ENCODE data around the gene REC8.
A peak's percentile ranks its signal among the peaks of the same experiment; 100 is the strongest.

Gene REC8, protein sequence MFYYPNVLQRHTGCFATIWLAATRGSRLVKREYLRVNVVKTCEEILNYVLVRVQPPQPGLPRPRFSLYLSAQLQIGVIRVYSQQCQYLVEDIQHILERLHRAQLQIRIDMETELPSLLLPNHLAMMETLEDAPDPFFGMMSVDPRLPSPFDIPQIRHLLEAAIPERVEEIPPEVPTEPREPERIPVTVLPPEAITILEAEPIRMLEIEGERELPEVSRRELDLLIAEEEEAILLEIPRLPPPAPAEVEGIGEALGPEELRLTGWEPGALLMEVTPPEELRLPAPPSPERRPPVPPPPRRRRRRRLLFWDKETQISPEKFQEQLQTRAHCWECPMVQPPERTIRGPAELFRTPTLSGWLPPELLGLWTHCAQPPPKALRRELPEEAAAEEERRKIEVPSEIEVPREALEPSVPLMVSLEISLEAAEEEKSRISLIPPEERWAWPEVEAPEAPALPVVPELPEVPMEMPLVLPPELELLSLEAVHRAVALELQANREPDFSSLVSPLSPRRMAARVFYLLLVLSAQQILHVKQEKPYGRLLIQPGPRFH

DNA sequence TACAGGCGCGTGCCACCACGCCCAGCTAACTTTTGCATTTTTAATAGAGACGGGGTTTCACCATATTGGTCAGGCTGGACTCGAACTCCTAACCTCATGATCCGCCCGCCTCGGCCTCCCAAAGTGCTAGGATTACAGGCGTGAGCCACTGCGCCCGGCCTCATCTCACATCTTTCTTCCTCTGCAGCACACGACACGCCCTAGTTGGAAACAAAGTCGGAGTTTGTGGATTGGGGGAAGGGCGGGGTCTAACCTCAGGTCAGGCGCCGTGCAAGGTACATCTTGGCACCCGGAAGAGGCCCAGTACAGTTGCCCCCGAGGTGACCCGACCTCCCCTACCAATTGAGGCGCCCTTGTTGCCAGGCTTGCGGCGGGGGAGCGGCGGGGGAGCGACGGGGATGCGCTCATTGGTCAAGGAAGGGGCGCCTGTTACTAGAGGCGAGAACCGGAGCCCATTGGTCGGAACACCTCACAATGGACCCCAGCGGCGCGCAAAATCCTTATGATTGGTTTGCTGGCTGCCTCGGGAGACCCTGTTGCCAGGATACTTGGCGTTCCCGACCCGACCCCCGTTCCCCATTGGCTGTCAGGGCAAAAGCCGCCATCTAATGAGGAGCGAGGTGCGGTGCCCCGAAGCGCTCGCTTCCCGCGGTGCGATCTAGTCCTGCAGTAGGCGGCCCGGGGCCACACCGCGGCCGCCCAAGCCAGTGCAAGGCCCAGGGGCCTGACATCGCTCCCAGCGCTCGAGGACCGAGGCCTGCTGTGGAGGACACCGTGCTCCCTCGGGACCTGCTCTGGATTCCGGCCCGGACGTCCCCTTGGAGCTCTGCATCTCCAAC is at the start of gene REC8:
Gene REC8 (plus strand): TSS at position 659 of the 839 bp plus-strand sequence. CDS start 473 bp downstream, outside the sequence.
- peak; percentile 38 for FAIRE-seq

DNA sequence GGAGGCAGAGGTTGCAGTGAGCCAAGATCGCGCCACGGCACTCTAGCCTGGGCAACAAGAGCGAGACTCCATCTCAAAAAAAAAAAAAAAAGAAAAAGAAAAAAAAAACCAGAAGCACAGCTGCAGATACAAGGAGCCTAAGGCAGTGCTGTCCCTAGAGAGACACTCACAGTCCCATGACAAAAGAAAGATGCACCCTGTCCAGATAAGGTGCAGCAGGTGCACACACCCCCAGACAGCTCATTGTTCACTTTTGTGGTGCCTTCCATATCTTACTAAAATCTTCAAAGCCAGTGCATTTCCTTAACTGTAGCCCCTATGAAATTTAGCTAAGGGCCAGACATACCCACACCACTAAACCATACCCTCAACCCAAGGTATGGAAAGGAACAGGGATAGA is 49.5 kb upstream of the REC8 start:
- FAIRE-seq = no peak

DNA sequence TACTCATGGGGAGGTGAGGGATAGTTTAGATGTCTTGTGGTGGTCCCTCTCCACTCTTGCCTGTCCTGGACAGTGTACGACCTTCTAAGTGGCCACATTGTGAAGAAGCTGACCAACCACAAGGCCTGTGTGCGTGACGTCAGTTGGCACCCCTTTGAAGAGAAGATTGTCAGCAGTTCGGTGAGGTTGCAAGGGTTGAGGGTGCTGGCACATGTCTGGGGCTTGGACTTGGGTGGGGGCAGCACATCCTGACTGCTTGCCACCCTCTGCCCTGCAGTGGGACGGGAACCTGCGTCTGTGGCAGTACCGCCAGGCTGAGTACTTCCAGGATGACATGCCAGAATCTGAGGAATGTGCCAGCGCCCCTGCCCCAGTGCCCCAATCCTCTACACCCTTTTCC is 49.0 kb upstream of the REC8 start:
- FAIRE-seq = no peak

DNA sequence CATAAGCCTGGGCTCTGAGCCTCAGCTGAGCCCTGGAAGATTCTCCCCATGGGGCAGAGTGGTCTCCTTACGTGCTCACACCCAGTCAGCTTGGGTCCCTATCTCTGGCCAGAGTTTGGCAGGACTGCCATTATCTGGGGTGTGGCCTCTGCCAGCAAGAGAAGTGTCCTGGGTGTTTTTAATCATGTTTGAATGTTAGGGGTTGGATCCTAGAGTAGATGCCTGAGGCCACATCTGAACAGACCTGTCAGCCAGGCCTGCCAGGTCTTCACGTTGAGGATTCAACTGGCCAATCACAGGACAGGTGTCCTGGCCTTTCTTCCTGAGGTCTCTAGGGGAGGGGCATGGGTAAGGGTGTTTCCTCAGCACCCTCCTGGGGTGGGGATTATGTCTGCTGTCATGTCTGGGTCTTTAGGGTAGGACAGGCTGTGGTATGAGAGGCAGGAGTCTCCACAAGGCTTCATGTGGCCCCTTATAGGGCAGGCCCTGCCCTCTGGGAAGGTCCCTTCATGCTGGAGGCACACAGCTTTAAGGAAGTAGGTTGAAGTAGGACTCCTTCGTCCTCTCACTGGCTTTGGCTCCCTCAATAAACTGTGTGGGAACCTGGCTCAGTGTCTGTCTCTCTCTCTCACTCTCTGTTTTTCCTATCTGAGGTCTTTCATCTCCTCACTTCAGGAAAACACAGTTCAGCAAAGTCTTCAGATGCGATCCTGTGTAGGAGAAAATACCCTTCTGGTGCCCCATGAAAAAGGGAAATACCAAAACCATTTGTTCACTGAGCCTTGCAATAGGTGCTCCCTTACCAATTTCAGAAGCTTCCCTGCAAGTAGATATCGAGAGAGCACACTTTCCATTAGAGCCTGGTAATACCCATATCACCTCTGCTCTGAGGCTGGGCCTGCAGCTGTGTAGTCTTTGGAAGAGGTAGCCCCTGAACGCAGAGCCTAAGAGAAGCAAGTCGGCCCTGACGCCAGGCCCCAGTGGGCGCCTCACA is 48.2 kb upstream of the REC8 start:
- no peak for FAIRE-seq

DNA sequence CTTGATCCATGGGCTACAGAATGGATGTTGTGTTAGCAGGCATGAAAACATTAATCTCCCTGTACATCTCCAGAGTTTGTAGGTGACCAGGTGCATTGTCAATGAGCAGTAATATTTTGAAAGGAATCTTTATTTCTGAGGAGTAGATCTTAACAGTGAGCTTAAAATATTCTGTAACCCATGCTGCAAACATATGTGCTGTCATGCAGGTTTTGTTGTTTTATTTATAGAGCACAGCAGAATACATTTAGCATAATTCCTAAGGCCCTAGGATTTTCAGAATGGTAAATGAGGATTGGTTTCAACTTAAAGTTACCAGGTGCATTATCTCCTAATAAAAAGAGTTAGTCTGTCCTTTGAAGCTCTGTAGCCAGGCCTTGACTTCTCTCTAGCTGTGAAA is 44.9 kb upstream of the REC8 start:
- FAIRE-seq = no peak

DNA sequence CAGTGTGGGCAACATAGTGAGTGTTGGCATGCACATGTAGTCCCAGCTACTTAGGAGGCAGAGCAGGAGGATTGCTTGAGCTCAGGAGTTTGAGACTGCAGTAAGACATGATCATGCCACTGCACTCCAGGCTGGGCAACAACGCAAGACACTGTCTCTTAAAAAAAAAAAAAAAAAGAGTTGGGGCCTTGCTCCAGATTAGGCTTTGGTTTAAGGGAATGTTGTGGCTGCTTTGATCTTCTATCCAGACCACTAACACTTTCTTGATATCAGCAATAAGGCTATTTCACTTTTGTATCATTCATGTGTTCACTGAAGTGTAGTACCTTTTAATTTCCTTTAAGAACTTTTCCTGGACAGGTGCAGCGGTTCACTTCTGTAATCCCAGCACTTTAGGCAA is 44.2 kb upstream of the REC8 start:
- no peak for FAIRE-seq

DNA sequence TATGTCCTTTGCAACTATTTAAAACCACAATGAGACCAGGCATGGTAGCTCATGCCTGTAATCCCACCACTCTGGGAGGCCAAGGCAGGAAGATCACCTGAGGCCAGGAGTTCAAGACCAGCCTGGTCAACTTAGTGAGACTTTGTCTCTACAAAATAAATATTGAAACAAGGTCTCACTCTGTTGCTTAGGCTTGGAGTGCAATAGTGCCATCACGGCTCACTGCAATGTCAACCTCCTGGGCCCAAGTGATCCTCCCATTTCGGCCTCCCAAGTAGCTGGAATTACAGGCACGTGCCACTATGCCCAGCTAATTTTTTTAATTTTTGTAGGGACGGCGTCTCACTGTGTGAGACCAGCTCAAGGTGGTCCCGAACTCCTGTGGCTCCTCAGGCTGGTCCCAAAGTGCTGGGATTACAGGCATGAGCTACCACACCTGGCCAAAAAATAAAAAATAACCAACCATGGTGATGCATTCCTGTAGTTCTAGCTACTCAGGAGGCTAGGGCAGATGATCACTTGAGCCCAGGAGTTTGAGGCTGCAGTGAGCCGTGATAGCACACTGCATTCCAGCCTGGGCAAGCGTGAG is 42.4 kb upstream of the REC8 start:
- FAIRE-seq = no peak

DNA sequence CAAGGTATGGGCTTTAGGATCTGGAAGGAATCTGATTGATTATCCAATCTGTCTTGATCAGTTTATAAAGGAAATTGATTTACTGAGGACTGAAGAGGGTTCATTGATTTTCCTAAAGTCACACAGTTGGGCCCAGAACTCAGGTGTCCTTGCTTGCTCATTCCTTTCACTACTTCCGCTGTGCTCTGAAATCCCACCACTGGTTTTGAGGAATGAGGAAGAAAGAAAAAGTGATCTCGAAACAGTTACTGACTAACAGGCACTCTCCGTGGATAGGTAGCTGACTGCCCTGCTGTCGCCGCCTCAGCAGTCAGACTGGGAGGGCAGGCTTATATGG is 41.5 kb upstream of the REC8 start, which contains the start of gene FITM1:
Gene FITM1 (plus strand): TSS at position 280 of the 337 bp plus-strand sequence. CDS start 905 bp downstream, outside the sequence.
- no peak for FAIRE-seq

DNA sequence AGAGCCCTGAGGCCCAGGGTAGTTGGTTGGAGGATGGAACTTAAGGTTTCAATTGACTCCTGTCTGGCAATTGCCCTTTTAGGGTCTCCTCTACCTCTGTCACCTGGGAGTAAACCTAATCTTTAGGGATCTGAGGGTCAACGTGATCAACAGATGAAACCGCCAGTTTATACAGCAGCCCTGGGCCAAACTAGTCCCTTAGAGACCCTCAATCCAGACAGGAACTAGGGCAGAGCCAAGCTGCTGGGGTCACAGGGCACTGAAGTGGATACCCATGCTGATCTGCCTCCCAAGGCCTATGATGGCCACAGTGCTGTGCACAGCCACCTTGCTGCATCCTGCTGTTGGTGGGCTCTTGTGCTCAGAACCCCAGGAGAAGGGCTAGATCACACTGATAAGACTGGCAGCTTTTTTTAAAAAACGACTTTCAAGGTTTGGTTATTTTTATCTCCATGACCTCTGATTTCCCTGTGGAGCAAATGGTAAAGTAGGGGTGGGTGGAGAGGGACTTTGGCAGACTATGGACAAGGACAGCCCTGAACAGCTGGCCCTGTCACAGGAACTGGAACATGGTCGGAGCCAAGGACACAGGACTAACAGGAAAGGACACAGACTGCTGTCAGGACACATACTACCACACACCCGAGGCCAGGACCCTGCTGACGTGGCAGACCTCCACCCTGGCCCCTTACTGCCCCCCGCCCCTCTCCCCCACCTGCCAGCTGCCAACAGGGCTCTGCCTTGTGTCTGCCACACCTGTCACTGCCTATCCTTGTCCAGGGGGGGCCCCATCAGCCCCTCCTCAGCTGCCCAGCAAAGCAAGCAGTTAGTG is 40.9 kb upstream of the REC8 start:
- FAIRE-seq = no peak

DNA sequence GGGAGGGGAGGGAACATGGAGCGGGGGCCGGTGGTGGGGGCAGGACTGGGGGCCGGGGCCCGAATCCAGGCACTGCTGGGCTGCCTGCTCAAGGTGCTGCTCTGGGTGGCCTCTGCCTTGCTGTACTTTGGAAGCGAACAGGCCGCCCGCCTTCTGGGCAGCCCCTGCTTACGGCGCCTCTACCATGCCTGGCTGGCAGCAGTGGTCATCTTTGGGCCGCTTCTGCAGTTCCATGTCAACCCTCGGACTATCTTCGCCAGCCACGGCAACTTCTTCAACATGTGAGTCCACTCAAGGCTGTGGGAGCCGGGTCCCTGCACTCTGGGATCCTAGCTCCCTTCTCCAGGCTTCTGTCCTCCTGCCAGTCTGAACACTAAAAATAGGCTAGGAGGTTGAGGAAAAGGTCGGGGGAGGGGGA is 40.3 kb upstream of the REC8 start:
- FAIRE-seq = no peak

DNA sequence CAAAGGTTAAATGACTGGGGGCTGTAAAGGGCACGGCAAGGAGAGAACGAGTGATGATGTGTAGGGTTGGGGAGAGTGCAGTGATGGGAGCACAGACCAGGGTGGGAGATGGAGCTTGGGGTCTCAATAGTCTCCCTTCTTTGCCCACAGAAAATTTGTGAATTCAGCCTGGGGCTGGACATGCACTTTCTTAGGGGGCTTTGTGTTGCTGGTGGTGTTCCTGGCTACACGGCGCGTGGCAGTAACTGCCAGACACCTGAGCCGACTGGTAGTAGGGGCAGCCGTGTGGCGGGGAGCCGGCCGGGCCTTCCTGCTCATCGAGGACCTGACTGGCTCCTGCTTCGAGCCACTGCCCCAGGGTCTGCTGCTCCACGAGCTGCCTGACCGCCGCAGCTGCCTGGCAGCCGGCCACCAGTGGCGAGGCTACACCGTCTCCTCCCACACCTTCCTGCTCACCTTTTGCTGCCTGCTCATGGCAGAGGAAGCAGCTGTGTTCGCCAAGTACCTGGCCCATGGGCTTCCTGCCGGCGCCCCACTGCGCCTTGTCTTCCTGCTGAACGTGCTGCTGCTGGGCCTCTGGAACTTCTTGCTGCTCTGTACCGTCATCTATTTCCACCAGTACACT is 39.7 kb upstream of the REC8 start:
- FAIRE-seq = no peak

DNA sequence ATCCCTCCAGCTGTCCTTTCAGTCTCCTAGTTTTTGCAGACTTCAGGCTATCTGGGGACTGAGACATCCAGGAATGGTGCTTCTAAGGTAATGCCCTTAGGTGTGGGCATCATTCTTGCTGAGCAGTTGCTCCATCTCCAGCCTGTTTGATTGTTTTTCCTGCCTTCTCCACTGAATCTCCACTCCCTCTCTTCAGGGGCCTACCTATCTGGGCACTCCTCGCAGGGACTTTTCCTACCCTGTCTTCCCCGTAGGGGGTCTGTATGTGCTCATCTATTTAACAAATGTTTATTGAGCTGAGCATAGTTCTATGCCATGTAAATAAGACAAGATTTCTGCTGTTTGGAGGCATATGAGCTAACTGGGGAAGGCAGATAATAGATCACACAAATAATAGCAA is 38.9 kb upstream of the REC8 start:
- FAIRE-seq = no peak

DNA sequence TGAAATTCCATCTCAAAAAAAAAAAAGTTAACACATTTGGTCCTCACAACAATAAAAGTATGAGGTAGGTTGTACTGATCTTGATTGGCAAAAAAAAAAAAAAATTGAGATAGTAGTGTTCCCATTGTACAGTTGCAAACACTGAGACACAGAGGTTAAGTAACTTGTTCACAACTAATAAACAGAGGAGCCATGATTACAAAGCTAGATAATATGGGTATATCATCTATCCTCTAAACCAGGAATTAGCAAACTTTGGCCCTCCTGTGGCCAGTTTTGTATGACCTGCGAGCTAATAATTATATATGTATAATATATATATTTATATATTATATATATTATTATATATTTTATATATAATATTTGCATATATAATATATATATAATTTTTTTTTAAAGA is 38.1 kb upstream of the REC8 start:
- FAIRE-seq = no peak

DNA sequence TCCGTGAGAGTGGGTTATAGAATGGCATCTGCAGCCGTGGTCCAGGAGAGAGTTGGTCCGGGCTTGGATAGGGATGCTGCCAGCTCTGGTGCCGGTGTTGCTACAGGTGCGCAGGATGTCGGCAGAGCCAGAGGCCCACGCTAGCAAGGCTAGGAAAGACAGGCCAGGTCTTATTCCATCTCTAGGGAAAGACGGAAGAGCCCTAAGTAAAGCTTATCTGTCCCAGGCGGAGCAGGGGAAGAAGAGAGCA is 36.4 kb upstream of the REC8 start:
- FAIRE-seq = no peak

DNA sequence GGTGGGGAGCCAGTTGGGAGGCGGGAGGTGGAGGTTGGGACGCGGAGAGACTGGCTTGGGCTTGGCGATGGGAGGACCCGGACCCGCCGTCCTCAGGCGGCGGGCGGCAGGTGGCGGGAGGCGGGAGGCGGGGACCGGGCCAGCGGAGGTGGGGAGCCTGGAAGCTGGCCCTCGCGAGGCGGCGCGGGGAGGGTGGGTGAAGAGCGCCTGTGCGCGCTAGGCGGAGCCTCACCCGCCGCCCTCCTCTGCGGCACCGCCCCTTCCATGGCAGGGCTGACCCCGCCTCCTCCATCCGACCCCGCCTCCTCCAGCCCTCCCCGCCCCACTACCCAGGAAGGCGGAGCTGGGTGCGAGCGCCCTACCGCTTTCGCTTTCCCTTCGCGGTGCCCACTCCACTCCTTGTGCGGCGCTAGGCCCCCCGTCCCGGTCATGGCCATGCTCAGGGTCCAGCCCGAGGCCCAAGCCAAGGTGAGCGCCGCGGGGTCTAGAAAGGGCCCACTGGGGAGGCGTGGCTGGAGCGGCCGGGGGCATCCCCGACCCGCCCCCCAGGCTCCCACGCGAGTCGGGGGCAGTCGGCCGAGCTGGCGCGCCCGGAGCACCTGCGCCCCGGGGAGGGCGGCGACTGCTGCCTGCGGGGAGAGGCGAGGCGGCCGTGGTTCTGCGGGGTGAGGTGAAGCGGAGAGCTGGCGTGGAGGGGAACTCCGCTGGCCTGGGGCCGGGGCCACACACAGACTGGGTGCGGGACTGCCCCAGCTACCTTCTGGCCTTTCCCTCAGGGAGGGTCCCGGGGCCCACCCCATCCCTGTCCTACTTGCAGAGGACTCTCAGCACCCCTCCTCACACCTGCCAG is 35.8 kb upstream of the REC8 start, which contains the start of gene PSME1:
Gene PSME1 (plus strand): TSS at position 361 of the 850 bp plus-strand sequence. CDS start 69 bp downstream, at position 430.
- no peak for FAIRE-seq

DNA sequence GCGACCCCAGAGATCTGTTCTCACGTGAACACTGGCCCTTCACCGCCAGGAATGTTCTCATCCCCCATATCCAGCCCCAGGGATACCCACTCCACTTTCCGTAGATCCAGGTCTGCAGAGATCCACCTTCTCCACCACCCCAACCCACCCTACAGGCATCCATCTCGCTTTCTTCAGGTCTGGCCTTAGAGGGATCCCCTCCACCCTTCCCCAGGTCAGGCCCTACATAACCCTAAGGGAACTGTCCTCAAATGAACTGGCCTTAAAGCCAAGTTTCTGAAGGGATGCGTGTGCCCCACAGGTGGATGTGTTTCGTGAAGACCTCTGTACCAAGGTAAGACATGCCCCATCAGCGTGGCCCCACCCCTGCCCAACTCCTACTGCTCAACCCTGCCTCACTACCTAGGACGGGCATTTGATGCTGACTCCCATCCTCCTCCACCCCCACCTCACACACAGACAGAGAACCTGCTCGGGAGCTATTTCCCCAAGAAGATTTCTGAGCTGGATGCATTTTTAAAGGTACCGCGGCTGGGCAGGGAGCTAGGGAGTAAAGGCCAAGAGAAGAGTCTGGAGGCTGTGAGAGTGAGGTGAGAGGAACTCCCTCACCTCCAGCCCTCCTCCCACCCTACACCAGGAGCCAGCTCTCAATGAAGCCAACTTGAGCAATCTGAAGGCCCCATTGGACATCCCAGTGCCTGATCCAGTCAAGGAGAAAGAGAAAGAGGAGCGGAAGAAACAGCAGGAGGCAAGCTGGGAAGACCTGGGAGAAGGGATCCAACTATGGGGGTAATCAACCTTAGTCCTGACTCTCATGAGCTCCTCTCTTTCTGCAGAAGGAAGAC is 35.0 kb upstream of the REC8 start:
- FAIRE-seq = no peak

DNA sequence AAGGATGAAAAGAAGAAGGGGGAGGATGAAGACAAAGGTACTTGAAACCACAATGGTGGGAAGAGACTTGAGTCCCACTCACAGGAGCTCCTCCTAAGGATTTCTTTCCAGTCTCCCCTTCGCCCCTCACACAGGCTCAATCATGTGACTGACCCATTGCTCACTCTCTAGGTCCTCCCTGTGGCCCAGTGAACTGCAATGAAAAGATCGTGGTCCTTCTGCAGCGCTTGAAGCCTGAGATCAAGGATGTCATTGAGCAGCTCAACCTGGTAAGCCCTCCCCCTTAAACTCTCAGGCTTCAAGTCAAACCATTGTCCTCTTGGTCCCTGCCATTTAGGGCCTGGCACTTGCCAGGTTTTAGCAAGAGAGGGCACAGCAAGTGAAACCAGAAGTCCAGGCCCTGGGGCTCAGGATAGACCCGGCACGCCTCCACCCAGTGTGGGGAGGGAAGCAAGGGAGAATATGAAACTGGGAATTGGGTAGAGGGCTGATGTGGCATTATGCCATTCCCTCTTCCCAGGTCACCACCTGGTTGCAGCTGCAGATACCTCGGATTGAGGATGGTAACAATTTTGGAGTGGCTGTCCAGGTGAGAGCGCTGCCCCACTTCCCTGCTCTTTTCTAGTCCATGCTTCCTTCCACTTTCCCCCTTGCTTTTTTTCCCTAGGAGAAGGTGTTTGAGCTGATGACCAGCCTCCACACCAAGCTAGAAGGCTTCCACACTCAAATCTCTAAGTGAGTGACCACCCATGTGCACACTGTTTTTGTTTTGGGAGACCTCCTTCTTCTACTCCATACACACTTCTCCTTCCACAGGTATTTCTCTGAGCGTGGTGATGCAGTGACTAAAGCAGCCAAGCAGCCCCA is 34.1 kb upstream of the REC8 start:
- FAIRE-seq = no peak
